Colonic mucosa (tissue), 4 donors: ENCODE data around the gene POFUT1. TPM values are rescaled to one million over a fixed set of nuclear protein-coding genes. Genes with fewer than 3 reads are reported as not detected.
"Not testable (repeated sequence)": the region's sequence is repeated elsewhere in the genome, so short reads cannot be mapped to it uniquely, and the experiment has no call there.

ENCODE experiments used
- DNase-seq: peaks from one replicate; pipeline ENCODE4 v3.0.0-alpha.2; 2020
- H3K27ac ChIP-seq: fragments of 200-600 bp; one replicate; pipeline ENCODE4 v1.8.0; 2021
- H3K27me3 ChIP-seq: fragments of 200-600 bp; one replicate; pipeline ENCODE4 v1.8.0; 2021
- H3K36me3 ChIP-seq: fragments of 200-600 bp; one replicate; pipeline ENCODE4 v1.8.0; 2021
- H3K4me1 ChIP-seq: fragments of 200-600 bp; one replicate; pipeline ENCODE4 v1.8.0; 2021; ENCODE audit warnings: mild to moderate bottlenecking
- H3K4me3 ChIP-seq: fragments of 200-600 bp; one replicate; pipeline ENCODE4 v1.8.0; 2021
- H3K9ac ChIP-seq, 2 donors: one replicate each; pipeline ENCODE4 v1.7.0; 2013; ENCODE audit warnings: control low read depth in 2 of 2, low read depth in 2 of 2, low read length in 2 of 2
- H3K9me3 ChIP-seq: fragments of 200-600 bp; one replicate; pipeline ENCODE4 v1.8.0; 2021
- CTCF ChIP-seq: fragments of 200-600 bp; IDR thresholded peaks from one replicate; pipeline ENCODE4 v1.8.0; 2022; ENCODE audit warnings: antibody characterized with exemption, mild to moderate bottlenecking
- intact Hi-C: fragments of 100-400 bp; cut with DNase I; formaldehyde crosslinking; loops from one replicate; pipeline ENCODE4 v1.14.1; 2022
- total RNA-seq, 2 donors: library from RNA; stranded (reverse); fragmentation: NEBNext Ultra II Directional in 1 of 2; extraction: Animal tissue kit (Norgen Biotek cat#: 25700) in 1 of 2; gene quantifications; one replicate each; pipeline ENCODE4 v1.2.1, GENCODE V29; 2021
- donor health status: healthy.
- donor health status: DM: no; HTN: no; CAD: no.
- donor health status: DM: no; HTN: no; CAD: no.

The POFUT1 gene
- total RNA-seq, 2 donors from 2014 or later = 26.9 to 36.3 TPM

DNA sequence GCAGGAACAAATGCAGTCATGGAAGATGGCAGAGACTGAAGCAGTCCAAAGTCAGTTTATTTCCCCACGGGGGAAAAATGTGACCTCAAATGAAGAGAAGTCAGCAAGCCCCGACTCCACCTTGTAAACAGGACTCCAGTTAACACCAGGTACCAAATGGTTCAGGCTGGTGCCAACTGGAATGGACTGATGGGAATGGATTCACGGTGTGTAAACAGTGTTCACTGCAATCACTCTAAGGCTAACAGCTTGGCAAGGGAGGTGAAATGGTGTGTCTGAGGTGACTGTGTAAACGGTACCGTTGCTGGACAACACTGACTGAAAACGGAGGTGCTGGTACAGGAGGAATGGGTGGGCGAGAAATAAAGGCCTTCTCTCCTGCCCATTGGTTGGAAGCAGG lies 12.1 kb upstream of the POFUT1 start:
- peaks cover 10% of the 10 kb centered on the region for H3K36me3 ChIP-seq
- no peak for TF ChIP-seq CTCF
- intact Hi-C loops = no loop called here
- H3K27me3 ChIP-seq = no peaks in the 10 kb centered on the region
- no peak for DNase-seq
- H3K27ac ChIP-seq = no peak overlapping the region
- no peaks in the 10 kb centered on the region for H3K4me1 ChIP-seq
- H3K9ac ChIP-seq = no peak overlapping the region
- H3K9me3 ChIP-seq = no peaks in the 10 kb centered on the region
- no peak overlapping the region for H3K4me3 ChIP-seq

- intact Hi-C loops, H3K27me3 ChIP-seq, DNase-seq, H3K4me1 ChIP-seq, H3K4me3 ChIP-seq, H3K9ac ChIP-seq, H3K27ac ChIP-seq, H3K9me3 ChIP-seq: not testable (repeated sequence)
- peaks cover 19% of the 10 kb centered on the region for H3K36me3 ChIP-seq
These were observed 11.1 kb upstream of the POFUT1 start for GRCh38 chr20:32196613-32197012.

DNA sequence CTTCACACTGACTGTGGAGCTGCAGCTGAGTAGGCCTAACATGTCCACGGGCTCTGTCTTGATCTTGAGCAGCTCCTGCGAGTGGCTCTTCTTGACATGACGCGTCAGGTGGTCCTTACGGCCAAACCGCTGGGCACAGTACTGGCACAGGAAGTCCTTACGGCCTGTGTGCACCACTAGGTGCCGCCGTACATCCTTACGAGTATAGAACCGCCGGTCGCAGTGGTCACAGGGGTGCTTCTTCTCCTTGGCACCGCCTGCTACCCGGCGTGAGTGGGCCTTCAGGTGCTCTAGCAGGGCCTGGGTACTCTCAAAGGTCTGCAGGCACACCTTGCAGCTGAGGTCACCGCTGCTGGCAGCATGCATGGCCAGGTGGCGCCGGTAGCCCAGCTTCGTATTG lies 10.5 kb upstream of the POFUT1 start:
- DNase-seq, H3K9ac ChIP-seq, H3K27ac ChIP-seq, H3K4me1 ChIP-seq, intact Hi-C loops, H3K4me3 ChIP-seq, H3K9me3 ChIP-seq, H3K27me3 ChIP-seq: not testable (repeated sequence)
- peaks cover 19% of the 10 kb centered on the region for H3K36me3 ChIP-seq

- DNase-seq = no peak
- H3K4me3 ChIP-seq = no peak overlapping the region
- H3K9me3 ChIP-seq = no peaks in the 10 kb centered on the region
- H3K27me3 ChIP-seq = no peaks in the 10 kb centered on the region
- peaks cover 6% of the 10 kb centered on the region for H3K4me1 ChIP-seq
- TF ChIP-seq CTCF = no peak
- peaks cover 19% of the 10 kb centered on the region for H3K36me3 ChIP-seq
- no peak overlapping the region for H3K9ac ChIP-seq
- intact Hi-C loops = no loop called here
- no peak overlapping the region for H3K27ac ChIP-seq
These were observed 8.7 kb upstream of the POFUT1 start for GRCh38 chr20:32199006-32199405.

DNA sequence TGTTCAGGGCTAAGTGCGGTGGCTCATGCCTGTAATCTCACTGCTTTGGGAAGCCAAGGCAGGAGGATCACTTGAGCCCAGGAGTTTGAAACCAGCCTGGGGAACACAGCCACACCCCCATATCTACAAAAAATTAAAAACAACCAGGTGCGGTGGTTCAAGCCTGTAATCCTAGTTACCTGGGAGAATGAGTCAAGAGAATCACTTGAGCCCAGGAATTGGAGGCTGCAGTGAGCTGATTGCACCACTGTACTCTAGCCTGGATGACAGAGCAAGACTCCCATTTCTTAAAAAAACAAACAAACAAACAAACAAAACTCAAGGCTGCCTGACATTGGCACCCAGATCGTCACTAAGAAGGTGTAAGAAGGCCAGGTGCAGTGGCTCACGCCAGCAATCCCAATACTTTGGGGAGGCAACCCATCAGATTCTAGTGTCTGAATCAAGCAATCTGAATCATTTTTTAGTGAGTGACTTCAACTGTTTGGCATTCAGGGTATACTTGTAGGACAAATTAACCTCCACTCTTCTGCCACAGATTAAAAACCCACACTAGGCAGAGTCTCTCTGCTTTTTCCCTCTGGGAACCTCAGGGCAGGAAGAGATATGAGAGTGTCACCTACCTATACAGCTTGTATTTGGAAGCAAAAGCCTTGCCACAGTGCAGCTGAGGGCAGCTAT lies 6.2 kb upstream of the POFUT1 start:
- no peak overlapping the region for H3K27ac ChIP-seq
- no peak for DNase-seq
- H3K36me3 ChIP-seq = peaks cover 14% of the 10 kb centered on the region
- intact Hi-C loops = loop anchor here (10.0 kb wide), 1 partner anchor 283 kb away; no protein-coding TSS in a partner anchor
- no peaks in the 10 kb centered on the region for H3K27me3 ChIP-seq
- no peak overlapping the region for H3K9ac ChIP-seq
- H3K4me1 ChIP-seq = peaks cover 22% of the 10 kb centered on the region
- no peak overlapping the region for H3K4me3 ChIP-seq
- H3K9me3 ChIP-seq = no peaks in the 10 kb centered on the region
- no peak for TF ChIP-seq CTCF

DNA sequence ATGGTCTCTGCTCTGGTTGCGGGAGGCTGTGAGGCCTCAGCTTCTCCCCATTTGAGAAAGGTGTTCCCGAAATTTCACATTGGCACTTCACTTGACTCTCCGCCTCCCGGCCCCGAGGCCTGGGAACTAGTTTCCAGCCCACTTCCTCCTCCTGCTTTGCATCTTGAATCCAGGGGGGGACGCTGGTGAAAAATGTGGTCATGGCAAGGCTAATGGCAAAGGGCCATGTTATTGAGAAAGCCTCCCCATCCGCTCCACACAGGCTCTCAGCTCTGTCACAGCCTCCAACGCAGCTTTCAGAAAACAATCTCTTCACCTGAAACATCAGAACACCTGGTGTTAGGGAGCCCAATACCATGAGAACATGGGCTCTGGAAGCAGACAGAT lies 5.7 kb upstream of the POFUT1 start:
- intact Hi-C loops = loop anchor here (10.0 kb wide), 1 partner anchor 283 kb away; no protein-coding TSS in a partner anchor
- Histone ChIP-seq H3K4me3 (no peak overlapping the region), H3K4me1 (peaks cover 22% of the 10 kb centered on the region), H3K9me3 (no peaks in the 10 kb centered on the region), H3K27ac (no peak overlapping the region), H3K36me3 (peaks cover 13% of the 10 kb centered on the region), H3K27me3 (no peaks in the 10 kb centered on the region), H3K9ac (no peak overlapping the region)
- no peak for TF ChIP-seq CTCF
- no peak for DNase-seq
